COR-L47 (cell line): ENCODE data around the gene PKNOX2.

ENCODE experiments used
- DNase-seq: peaks from one replicate; lab custom pipeline; 2025; lab: John Stamatoyannopoulos, UW

The PKNOX2 gene

GRCh38 chr11:125235071-125235471 is 70.5 kb downstream of the PKNOX2 start:
- DNase-seq = no peak

- no peak for DNase-seq
Observed at GRCh38 chr11:125236072-125236825, 71.7 kb downstream of the PKNOX2 start.

DNA sequence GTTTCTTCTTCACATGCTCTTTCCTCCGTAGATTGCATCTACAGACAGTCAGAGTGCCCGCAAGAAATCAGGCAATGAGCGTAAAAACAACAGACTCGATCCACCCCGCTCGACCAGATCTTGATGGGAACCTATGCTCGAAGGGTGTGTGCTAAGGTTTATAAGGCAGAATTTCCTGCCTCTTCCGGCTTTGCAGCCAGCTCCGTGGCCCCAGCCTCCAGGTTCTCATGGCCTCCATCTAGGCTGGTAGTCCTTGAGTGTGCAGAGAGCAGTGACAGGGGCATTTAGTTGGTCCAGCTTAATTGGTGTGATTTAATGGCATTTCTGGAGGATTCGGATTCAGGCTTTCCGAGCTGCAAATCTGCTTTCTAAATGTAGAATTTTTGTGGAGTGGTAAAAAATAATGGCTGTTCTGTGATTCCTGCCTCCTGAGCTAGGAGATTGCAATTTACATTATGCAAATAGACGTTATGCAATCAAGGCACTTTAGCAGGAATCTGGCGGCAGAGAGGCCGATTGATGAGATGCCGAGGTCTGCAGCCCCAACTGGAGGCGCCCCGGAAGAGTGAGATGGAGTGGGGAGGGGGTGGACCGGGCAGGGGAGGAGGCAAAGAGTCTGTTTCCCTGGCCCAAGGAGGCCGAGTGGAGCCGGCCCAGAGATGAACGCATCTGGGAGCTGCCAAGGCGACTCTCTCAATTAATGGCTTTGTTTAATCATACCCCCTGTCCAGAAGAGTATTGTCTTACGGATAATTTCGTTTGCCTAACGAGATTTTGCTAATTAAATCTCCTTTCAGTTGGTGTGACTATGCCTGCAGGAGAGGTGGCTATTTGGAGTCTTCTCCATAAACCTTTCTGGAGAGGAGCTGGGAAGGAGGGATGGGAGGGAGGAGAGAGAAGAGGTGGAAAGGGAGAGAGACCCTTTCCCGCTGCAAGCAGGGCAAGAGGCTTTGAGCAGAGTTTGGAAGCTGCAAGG is 75.3 kb downstream of the PKNOX2 start:
- DNase-seq = no peak

GRCh38 chr11:125241104-125241503 is 76.6 kb downstream of the PKNOX2 start:
- DNase-seq = no peak

- DNase-seq = no peak
Observed at GRCh38 chr11:125242141-125242775, 77.7 kb downstream of the PKNOX2 start.

- no peak for DNase-seq
Observed at GRCh38 chr11:125244166-125244565, 79.6 kb downstream of the PKNOX2 start.

DNA sequence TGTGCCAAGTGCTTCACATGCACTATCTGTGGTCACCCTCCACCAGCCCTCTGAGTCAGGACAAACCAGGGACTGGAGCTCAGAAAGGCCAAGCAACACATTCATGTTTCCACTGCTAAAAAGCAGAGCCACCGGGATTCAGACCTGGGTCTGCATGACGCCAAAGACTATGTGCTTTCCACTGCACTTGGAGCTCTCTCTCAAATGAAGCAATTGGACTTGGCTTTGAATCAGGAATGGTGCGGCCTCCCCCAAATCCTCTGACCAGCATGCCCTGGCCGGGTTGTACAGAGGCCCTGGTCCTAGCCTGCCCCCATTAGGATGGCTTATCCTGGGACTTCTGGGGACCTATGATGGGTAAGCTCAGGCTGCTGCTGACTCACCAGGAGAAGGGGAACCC is 80.7 kb downstream of the PKNOX2 start:
- no peak for DNase-seq

GRCh38 chr11:125247431-125247830 is 82.9 kb downstream of the PKNOX2 start:
- no peak for DNase-seq

- no peak for DNase-seq
Observed at GRCh38 chr11:125250318-125251213, 86.0 kb downstream of the PKNOX2 start.

DNA sequence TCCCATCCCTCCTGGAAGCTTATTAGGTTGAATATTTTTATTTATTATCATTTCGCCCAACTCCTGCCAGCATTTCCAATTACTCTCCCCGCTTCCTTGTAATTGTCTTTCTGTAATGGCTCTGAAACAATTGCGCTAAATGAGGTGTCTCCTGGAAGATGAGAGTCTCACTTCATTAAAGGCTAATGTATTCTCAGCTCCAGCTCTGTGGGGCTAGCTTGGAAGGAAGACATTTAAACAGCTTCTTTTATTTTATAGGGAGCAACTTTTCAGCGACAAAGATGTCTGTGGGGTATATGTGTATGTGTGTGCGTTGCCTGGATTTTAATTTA is 86.6 kb downstream of the PKNOX2 start:
- DNase-seq = no peak

DNA sequence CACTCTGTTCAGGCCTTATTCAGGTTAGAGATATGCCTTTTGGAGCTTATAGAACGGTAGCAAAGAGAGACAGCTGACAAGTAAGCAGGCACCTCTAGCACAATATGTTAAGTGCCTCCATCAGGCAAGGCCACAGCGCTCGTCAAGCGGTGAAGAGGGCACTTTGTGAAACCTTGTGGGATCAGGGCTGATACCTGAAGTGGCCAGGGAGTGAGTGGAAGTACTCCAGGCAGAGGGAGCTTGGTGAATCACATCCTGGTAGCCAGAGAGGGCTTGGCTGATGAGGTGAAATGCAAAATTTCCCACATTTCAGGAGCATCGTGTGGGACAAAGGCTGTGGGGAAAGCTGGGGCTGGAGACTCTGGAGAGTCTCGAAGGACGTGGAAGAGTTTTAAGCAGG is 87.4 kb downstream of the PKNOX2 start:
- DNase-seq = no peak

- no peak for DNase-seq
Observed at GRCh38 chr11:125253289-125253688, 88.7 kb downstream of the PKNOX2 start.

DNA sequence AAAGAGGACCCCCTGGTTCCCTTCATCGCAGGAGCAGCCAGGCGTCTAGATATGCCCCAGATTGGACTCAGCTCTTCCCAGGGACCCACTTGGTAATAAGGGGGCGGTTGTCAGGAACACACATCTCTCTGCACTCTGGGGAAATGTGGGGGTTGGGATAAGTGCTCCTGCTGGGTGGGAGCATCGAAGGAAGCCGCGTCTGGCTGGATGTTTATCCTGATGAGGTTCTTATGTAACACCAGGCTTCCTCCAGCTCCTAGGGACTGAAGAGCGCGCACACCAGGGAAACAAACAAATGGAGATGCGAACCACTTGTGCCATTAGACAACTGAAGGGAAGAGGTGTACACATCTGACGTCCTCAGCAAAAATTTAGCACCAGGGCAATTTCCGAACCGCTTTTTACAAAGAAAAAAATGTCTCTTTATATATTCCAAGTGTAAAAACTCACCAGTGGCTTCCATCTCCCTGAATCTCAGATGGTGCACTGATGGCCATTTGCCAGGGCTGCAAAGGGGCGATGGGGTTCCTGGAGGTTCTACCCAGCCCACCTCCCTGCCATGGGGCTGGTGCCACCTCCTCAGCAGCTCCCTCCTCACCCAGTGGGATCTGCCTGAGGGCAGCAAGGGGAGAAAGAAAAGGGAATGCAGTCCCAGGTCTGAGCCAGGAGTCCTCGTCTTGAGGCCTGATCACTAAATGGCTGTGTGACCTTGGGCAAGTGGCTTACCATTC is 89.4 kb downstream of the PKNOX2 start:
- DNase-seq = no peak

DNA sequence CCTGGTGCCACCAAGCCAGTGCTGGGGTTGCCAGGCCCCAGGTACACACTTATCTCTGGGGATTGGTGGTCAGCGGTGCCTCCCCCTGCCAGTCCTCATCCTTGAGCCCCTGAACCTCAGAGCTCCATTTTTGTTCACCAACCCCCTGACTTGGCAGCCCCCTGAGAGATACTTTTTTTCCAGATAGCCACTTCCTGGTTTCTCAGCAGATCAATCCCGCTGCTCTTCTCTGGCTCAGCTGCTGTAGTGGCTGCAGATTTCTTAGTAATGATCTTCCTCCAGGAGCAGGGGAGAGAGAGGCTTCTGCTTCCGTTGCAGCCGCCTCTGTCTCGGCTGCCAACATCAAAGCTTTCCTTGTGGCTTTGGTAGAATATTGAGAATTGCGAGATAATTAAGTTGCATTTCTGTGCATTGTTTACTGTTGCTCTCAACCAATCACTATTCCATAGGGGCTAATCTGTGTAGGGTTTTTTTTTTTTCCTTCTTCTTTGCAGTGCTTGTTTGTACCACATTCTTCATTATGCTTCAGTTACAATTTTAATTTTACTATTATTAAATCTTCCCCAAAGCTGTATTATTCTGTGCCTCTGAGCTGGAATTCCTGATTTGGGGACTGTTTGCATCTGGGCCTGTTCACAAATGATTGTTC is 92.1 kb downstream of the PKNOX2 start:
- DNase-seq = no peak

DNA sequence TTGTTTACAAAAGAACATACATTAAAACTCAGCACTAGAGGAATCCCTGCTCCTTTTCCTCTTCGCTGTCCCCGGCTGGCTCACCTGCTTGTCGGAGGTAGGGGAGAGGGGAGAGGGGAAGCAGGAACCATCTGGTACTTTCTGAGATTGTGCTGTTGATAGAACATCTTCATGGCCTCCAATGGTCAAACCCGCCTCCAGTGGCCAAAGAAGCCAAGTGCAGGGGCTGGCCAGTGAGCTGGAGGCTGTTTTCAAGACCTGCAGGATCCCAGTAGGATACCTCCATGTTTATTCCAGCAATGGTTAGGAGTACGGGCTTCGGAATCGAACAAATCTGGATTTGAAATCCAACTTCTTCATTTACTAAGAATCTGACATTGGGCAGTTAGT is 92.6 kb downstream of the PKNOX2 start:
- no peak for DNase-seq

DNA sequence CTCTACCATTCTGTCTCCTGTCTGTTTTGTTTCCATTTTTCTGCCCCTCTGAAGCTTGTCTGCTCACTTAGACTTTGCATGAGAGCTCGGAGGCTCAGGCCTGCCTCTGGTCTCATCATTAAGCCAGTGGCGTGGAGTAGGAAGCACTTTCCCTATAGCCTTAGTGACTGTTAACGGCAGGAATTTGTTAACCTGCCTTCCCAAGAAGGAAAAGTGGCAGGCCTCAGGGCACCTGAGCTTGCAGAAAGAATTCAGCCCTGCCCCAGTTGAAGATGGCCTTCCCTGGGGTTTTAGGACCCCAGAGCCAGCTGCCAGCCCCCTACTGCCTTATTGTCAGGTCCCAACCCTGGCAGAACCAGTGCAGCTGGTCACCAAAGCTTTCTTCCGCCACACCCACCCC is 93.2 kb downstream of the PKNOX2 start:
- no peak for DNase-seq

DNA sequence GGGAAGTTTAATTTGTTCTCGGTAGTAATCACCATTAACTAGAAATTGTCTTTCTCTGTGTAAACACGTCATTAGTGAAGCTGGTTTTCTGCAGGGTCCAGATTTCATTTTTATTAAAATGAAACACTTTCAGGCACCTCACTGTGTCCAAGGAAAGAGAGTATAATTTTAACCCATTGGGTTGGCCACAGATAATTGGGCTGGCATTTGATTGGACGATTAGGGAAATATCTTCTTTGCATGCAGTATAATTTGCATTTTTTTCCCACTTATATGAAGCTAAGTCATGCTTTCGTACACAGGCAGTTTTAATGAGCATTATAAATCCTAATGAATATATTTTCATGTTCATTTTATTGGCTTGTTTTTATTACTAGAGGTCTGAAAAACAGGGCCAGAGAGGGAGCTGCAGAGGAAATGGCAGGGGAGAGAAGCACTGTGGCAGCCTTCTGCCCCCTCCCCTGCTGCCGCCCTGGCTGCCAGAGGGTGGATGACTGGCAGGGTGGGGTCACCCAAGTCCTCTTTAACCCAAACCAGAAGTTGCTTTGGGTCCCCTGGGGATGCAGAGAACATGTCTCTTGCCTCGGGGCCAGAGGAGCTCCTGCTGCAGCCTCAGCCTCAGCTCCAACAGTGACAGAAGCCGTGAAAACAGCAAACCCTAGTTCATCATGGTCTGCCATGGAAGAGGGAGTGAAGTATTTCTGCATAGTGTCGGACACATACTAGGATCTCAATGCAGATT is 93.9 kb downstream of the PKNOX2 start:
- DNase-seq = no peak

GRCh38 chr11:125261588-125261987 is 97.0 kb downstream of the PKNOX2 start:
- no peak for DNase-seq

- no peak for DNase-seq
Observed at GRCh38 chr11:125262194-125262829, 97.8 kb downstream of the PKNOX2 start.
